Amygdala (tissue), 56 donors: Measurements from ENCODE around the gene MCMBP.
"Not testable (repeated sequence)": the region's sequence is repeated elsewhere in the genome, so short reads cannot be mapped to it uniquely, and the experiment has no call there.

Source experiments
- DNase-seq, 56 donors: peaks; one replicate each; lab custom pipeline; 2025; lab: John Stamatoyannopoulos, UW

Gene MCMBP

GRCh38 chr10:119872610-119872859 is at the start of gene MCMBP:
MCMBP (minus strand) TSS chr10:119872843; CDS start chr10:119872584, 259 bp downstream.
- no peak for DNase-seq

- DNase-seq: no peak
These were observed 47.2 kb upstream of the MCMBP start for GRCh38 chr10:119919826-119920225.

DNA sequence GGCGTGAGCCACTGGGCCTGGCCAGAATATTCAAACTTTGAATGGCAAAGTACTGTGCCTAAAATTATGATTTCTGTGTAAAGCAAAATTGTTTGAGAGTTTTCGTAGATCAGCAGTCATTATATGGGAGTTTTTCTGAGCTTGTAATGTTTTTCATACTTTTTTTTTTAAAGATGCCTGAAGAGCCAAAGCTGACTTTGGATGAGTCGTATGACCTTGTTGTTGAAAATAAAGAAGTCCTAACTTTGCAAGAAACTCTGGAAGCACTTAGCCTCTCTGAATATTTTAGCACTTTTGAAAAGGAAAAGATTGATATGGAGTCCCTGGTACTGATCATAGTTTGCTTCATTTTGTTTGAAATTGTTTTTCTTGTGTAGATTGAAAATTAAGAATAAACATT is 46.6 kb upstream of the MCMBP start:
- DNase-seq: no peak

DNA sequence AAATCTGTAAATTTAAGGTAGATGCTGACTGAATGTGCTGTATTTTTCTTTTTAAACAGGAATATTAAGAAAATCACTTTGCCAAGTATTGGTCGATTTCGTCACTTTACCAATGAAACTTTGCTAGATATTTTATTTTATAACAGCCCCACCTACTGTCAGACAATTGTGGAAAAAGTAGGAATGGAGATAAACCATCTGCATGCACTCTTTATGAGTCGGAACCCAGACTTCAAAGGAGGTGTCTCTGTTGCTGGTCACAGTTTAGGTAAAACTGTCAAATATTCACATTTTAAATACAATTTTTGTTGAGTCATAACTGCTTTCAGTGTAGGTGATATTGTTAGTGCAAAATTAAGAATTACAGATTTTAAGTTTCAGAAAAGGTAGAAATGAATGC is 45.1 kb upstream of the MCMBP start:
- no peak for DNase-seq

- DNase-seq: no peak
These were observed 38.0 kb upstream of the MCMBP start for GRCh38 chr10:119910689-119911088.

DNA sequence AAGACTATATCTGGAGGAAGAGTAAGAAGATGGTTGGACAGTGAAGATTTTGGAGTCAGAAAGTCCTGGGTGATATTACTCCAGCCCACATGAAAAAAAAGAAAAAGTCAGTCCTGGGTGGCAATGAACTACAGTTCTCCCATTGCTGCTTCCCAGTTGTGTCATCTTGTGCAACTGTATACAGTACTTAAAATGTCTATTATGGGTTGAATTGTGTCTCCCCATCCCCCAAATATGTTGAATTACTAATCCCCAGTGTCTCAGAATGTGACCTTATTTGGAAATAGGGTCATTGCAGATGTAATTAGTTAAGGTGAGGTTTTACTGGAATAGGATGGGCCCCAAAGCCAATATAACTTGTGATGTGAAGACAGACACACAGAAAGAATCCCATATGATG is 35.5 kb upstream of the MCMBP start:
- no peak for DNase-seq

- not testable (repeated sequence) for DNase-seq
These were observed 35.1 kb upstream of the MCMBP start for GRCh38 chr10:119907695-119908094.

- DNase-seq: no peak
These were observed 31.5 kb upstream of the MCMBP start for GRCh38 chr10:119903946-119904666.

GRCh38 chr10:119898577-119898976 is 25.9 kb upstream of the MCMBP start:
- DNase-seq: no peak

GRCh38 chr10:119896937-119897770 is 24.5 kb upstream of the MCMBP start:
- DNase-seq: peak in 16 of 56 donors; percentile 2 to 45 (median 8)

GRCh38 chr10:119896061-119896655 is 23.5 kb upstream of the MCMBP start:
- DNase-seq: no peak

GRCh38 chr10:119893845-119894427 is 21.3 kb upstream of the MCMBP start:
- no peak for DNase-seq

DNA sequence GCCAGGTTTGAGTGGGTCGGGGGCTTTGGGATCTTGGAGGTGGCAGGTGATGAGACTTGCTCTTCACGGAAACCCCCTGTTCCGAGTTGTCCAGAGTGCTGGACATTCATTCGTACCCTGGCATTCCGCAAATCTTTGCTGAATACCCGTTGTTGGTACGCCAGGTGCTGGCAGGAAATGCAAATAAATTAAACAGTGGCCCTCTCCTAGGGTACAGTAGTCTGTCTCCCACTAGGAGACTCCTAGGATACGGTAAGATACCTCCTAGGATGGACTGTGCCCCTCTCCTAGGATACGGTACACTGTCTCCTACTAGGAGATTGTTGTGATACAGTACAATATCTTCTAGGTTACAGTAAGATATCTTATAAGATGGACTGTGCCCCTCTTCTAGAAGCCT is 20.4 kb upstream of the MCMBP start:
- DNase-seq: peak in 1 of 56 donors; percentile 22

GRCh38 chr10:119892188-119893065 is 19.8 kb upstream of the MCMBP start, which contains the start of gene SEC23IP:
SEC23IP (plus strand) TSS chr10:119892730; CDS start chr10:119892783, 53 bp downstream.
- peak; percentile 87 to 99 (median 96) for DNase-seq

DNA sequence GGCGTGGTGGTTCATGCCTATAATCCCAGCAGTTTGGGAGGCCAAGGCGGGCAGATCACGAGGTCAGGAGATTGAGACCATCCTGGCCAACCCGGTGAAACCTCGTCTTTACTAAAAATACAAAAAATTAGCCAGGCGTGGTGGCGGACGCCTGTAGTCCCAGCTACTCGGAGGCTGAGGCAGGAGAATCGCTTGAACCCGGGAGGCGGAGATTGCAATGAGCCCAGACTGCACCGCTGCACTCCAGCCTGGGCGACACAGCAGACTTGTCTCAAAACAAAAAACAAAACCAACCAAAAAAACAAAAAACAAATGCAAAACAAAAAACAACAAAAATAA is 19.2 kb upstream of the MCMBP start:
- not testable (repeated sequence) for DNase-seq

- DNase-seq: not testable (repeated sequence)
These were observed 17.7 kb upstream of the MCMBP start for GRCh38 chr10:119890307-119890706.

GRCh38 chr10:119889201-119889600 is 16.6 kb upstream of the MCMBP start:
- not testable (repeated sequence) for DNase-seq

DNA sequence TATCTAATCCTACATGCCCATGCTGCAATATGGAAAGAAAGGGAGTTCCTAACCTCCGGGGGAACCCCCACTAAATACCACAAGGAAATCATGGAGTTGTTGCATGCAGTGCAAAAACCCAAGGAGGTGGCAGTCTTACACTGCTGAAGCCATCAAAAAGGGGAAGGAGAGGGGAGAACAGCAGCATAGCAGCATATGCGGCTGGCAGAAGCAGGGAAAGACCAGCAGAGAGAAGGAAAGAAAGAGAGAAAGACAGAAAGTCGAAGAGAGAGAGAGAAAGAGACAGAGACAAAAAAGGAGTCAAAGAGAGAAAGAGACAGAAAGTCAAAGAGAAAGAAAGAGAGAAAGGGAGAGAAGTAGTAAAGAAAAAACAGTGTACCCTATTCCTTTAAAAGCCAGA is 16.1 kb upstream of the MCMBP start:
- DNase-seq: not testable (repeated sequence)

DNA sequence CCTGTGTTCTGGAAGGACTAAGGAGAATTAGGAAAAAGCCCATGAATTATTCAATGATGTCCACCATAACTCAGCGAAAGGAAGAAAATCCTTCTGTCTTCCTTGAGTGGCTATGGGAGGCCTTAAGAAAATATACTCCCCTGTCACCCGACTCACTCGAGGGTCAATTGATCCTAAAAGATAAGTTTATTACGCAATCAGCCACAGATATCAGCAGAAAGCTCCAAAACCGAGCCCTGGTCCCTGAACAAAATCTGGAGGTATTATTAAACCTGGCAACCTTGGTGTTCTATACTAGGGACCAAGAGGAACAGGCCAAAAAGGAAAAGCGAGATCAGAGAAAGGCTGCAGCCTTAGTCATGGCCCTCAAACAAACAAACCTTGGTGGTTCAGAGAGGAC is 13.4 kb upstream of the MCMBP start:
- DNase-seq: not testable (repeated sequence)

DNA sequence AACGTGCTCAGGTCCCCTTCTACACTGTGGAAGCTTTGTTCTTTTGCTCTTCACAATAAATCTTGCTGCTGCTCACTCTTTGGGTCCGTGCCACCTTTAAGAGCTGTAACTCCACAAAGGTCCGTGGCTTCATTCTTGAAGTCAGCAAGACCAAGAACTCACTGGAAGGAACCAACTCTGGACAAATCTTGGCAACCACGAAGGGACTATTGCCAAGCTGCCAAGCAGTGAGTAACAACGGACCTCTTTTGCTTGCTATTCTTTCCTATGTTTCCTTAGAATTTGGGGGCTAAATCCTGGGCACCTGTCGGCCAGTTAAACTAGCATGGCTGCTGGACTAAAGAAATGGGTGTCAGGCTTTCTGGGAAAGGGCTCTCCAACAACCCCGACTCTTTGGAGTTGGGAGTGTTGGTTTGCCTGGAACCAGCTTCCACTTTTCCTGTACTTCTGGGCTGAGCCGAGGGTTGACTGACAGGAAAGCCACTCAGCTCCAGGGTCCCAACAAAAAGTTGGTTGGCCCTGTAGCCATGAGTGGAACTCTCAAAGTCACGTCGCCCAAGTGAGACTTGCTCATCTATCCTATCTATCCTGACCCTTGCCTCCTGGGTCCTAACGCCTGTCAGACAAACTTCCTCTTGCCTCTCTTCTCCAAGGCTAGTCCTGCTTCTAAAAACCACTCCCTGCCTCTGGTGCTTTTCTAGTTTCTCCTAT is 11.4 kb upstream of the MCMBP start:
- not testable (repeated sequence) for DNase-seq
